ENCODE data around the gene ACBD5.
"Not testable (repeated sequence)": the region's sequence is repeated elsewhere in the genome, so short reads cannot be mapped to it uniquely, and the experiment has no call there.

ACBD5 gene

DNA sequence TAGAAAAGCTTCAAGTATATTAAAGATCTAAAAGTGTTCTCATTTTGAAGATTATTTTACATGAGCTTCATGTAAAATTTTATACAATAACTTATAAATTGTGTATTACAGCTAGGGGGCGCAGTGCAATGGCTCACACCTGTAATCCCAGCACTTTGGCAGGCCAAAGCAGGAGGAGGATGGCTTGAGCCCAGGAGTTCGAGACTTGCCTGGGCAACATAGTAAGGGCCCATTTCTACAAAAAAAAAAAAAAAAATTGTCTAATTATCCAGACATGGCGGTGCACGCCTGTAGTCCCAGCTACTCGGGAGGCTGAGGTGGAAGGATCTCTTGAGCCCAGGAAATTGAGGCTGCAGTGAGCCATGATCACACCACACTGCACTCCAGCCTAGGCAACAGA is 16.6 kb downstream of the ACBD5 start:
- Mint-ChIP-seq H3K36me3 (peaks cover 12% of the 10 kb centered on the region), H3K4me1 (peaks cover 6% of the 10 kb centered on the region), H3K27me3 (no peaks in the 10 kb centered on the region), H3K9me3 (no peaks in the 10 kb centered on the region), H3K27ac (no peak overlapping the region), H3K4me3 (no peak overlapping the region)
- DNase-seq (ENCODE audit: low spot score in 2 of 2) (peak; percentile 30 to 33), ATAC-seq (ENCODE audit: low read depth) (peak; percentile 60)

DNA sequence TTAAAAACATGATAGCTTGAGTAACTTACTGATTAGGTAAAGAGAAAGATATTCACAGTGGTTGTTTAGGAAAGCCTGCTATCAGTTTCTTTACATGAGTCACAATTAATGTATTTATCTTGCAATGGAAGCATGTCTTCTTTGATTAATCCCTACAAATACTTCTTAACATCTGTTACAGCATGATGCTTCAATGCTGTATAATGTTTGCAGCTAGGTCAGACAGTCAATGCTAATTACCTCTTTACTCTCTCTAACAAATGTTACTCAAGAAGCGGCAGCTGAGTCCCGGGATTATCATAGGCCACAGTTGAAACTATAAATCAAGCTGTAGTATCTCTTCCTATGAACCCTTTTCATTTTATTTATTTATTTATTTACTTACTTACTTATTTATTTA is 33.2 kb downstream of the ACBD5 start:
- Mint-ChIP-seq H3K4me1 (no peaks in the 10 kb centered on the region), H3K36me3 (peaks cover 16% of the 10 kb centered on the region), H3K4me3 (no peak overlapping the region), H3K27ac (no peak overlapping the region), H3K9me3 (no peaks in the 10 kb centered on the region), H3K27me3 (no peaks in the 10 kb centered on the region)
- ATAC-seq (ENCODE audit: low read depth) (no peak), DNase-seq (ENCODE audit: low spot score in 2 of 2) (no peak)

DNA sequence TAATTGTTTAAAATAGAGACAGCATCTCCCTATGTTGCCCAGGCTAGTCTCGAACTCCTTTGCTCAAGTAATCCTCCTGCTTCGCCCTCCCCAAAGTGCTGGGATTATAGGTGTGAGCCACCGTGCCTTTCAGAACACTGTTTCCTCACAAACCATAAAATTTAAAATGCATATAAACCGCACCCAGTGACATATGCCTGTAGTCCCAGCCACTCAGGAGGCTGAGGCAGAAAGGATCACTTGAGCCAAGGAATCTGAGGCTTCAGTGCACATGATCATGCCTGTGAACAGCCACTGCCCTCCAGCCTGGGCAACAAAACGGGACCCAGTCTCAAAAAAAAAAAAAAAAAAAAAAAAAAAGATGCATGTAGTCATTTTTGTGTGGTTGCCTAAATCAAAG is 36.8 kb downstream of the ACBD5 start:
- H3K4me1 Mint-ChIP-seq, result no peaks in the 10 kb centered on the region
- no peak overlapping the region for H3K27ac Mint-ChIP-seq
- ATAC-seq (ENCODE audit: low read depth) (no peak), DNase-seq (ENCODE audit: low spot score in 2 of 2) (no peak)
- H3K36me3 Mint-ChIP-seq, result peaks cover 13% of the 10 kb centered on the region
- H3K4me3 Mint-ChIP-seq, result no peak overlapping the region
- no peaks in the 10 kb centered on the region for H3K9me3 Mint-ChIP-seq
- H3K27me3 Mint-ChIP-seq, result no peaks in the 10 kb centered on the region

DNA sequence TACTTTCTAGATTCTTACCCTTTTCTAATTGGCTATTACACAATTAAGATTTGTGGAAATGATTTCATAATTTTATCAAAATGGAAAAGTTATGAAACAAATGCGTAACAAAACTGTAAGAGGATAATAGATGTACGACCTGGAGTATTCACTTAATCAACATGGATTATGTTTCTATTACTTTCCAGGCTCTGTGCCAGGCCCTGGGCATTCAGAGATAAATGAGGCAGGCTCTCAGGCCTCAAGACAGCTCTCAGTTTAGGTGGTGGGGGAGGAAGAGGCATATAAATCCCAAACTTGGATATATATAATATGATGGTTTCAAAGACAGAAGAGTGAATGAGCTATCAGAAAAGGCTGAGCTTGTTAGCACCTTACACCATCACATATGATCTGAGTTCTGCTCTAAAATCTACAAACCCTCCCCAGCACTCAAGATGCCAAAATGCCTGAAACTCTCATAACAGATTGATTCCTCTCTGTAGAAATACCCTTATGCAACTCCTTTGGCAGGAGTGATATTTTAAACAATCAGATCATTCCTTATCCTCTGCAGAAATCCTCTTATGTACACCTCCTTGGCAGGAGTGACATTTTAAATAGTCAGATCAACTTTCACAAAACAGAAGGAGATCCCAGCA is 42.5 kb downstream of the ACBD5 start:
- DNase-seq (ENCODE audit: low spot score in 2 of 2) (no peak), ATAC-seq (ENCODE audit: low read depth) (no peak)
- no peaks in the 10 kb centered on the region for H3K4me1 Mint-ChIP-seq
- H3K36me3 Mint-ChIP-seq, result peaks cover 14% of the 10 kb centered on the region
- H3K4me3 Mint-ChIP-seq, result no peak overlapping the region
- no peaks in the 10 kb centered on the region for H3K9me3 Mint-ChIP-seq
- no peaks in the 10 kb centered on the region for H3K27me3 Mint-ChIP-seq
- H3K27ac Mint-ChIP-seq, result no peak overlapping the region

DNA sequence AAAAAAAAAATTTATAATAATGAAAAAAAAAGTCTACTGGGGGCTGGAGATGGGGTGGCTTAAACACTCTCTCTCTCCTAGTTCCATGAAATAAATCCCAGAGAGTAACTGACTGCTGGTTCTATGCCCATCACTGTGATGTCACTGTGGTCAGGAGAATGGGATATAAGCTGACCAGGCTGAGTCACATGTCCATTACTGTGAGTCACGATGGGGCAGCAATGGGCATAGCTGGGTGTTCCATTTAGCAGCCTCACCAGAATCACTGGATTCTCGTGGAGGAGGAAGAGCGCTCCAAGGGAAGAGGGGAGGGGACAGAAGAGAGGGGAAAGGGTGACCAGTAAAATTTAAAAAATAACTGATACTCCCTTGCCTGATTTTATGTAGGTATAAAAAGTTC is 48.3 kb downstream of the ACBD5 start:
- Mint-ChIP-seq H3K4me3 (no peak overlapping the region), H3K4me1 (no peaks in the 10 kb centered on the region), H3K27me3 (no peaks in the 10 kb centered on the region), H3K36me3 (peaks cover 4% of the 10 kb centered on the region), H3K9me3 (no peaks in the 10 kb centered on the region), H3K27ac (no peak overlapping the region)
- DNase-seq (ENCODE audit: low spot score in 2 of 2), result no peak
- ATAC-seq (ENCODE audit: low read depth), result no peak

- Mint-ChIP-seq H3K4me1 (no peaks in the 10 kb centered on the region), H3K4me3 (no peak overlapping the region), H3K9me3 (no peaks in the 10 kb centered on the region), H3K27me3 (no peaks in the 10 kb centered on the region), H3K36me3 (peaks cover 1% of the 10 kb centered on the region), H3K27ac (no peak overlapping the region)
- DNase-seq (ENCODE audit: low spot score in 2 of 2) (no peak), ATAC-seq (ENCODE audit: low read depth) (no peak)
Observed at GRCh38 chr10:27190508-27190907, 50.1 kb downstream of the ACBD5 start.

DNA sequence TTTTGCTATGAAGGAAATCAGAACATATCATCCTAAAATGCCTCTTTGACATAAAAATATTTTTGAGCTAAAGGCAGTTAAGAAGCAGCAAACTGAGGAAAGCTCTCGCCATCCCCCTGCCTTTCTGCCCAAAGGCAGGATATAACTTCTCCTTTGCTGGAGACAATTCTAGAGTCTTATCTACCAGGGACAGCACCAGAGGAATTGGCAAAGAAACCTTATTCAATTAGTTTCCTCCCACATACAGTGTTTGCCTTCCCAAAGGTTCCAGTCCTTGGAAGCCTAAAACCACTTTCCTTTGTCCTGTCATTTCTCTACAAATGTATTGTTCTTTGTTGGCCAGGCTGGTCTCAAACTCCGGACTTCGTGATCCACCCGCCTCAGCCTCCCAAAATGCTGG is 51.7 kb downstream of the ACBD5 start:
- Mint-ChIP-seq H3K4me3 (no peak overlapping the region), H3K36me3 (peaks cover 9% of the 10 kb centered on the region)
- no peak for ATAC-seq (ENCODE audit: low read depth)

DNA sequence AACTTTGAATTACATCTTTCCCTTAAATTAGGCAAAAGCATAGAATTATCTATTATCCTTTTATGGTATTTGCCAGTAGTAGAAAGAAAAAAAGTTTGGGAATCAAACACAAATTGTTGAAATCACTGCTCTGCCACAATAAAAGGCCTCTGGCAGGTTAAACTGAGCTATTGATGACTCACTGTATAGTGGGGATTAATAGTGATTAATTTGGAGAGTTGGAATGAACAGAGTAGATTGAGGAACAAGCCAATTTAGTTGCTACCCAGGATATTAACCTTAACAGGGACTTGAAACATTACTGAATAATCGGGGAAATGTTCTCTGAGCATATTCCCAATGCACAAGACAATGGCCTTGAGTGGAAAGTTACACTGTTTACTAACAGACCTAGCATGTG is 52.3 kb downstream of the ACBD5 start:
- ATAC-seq (ENCODE audit: low read depth) (no peak), DNase-seq (ENCODE audit: low spot score in 2 of 2) (no peak)
- Mint-ChIP-seq H3K4me3 (no peak overlapping the region), H3K27ac (no peak overlapping the region), H3K9me3 (no peaks in the 10 kb centered on the region), H3K36me3 (peaks cover 9% of the 10 kb centered on the region), H3K4me1 (no peaks in the 10 kb centered on the region), H3K27me3 (no peaks in the 10 kb centered on the region)

More for the DNA sequence above, 51.7 kb downstream of the ACBD5 start:
- Mint-ChIP-seq H3K9me3 (no peaks in the 10 kb centered on the region), H3K27ac (no peak overlapping the region), H3K4me1 (no peaks in the 10 kb centered on the region), H3K27me3 (no peaks in the 10 kb centered on the region)
- DNase-seq (ENCODE audit: low spot score in 2 of 2), result no peak

- DNase-seq (ENCODE audit: low spot score in 2 of 2), result no peak
- H3K27me3 Mint-ChIP-seq, result no peaks in the 10 kb centered on the region
- H3K36me3 Mint-ChIP-seq, result peaks cover 12% of the 10 kb centered on the region
- no peak overlapping the region for H3K4me3 Mint-ChIP-seq
- peaks cover 3% of the 10 kb centered on the region for H3K4me1 Mint-ChIP-seq
- H3K9me3 Mint-ChIP-seq, result no peaks in the 10 kb centered on the region
- no peak for ATAC-seq (ENCODE audit: low read depth)
- no peak overlapping the region for H3K27ac Mint-ChIP-seq
Observed at GRCh38 chr10:27169849-27170248, 70.7 kb downstream of the ACBD5 start.

DNA sequence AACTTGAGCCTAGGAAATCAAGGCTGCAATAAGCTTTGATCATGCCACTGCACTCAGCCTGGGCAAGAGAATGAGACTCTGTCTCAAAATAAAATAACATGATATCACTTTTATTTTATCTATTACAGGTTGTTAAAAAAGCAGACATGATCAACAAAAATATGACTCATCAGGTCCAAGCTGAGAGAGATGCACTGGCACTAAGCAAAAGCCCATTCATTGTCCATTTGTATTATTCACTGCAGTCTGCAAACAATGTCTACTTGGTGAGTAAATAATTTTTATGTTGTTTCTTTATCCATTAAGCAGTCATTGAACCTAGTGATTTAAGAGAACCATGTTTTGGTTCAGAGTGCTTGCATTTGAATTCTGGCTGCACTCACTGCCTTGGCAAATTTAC is 82.2 kb downstream of the ACBD5 start:
- no peak for ATAC-seq (ENCODE audit: low read depth)
- H3K36me3 Mint-ChIP-seq, result peaks cover 12% of the 10 kb centered on the region
- H3K9me3 Mint-ChIP-seq, result no peaks in the 10 kb centered on the region
- peaks cover 16% of the 10 kb centered on the region for H3K4me1 Mint-ChIP-seq
- no peak overlapping the region for H3K27ac Mint-ChIP-seq
- no peaks in the 10 kb centered on the region for H3K27me3 Mint-ChIP-seq
- no peak for DNase-seq (ENCODE audit: low spot score in 2 of 2)
- no peak overlapping the region for H3K4me3 Mint-ChIP-seq

DNA sequence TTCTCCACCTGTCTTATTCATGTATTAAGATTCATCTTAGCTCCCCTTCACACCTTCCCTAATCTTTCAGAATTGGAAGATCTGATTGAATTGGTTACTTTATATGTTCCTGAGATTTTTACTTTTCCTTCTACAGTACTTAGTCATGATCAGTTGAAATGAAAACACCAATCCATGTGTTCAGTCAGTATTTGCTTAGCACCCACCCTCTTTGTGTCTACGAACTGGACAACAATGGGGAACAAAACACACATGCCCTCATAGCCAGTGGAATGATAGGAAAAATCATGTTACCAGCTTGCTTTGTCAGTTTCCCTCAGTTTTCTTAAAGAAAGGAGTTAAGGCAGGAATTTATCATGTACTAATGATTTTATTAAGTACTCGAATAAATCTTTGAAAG is 83.4 kb downstream of the ACBD5 start:
- no peaks in the 10 kb centered on the region for H3K9me3 Mint-ChIP-seq
- no peak for DNase-seq (ENCODE audit: low spot score in 2 of 2)
- peaks cover 17% of the 10 kb centered on the region for H3K36me3 Mint-ChIP-seq
- H3K4me1 Mint-ChIP-seq, result peaks cover 26% of the 10 kb centered on the region
- no peak for ATAC-seq (ENCODE audit: low read depth)
- no peaks in the 10 kb centered on the region for H3K27me3 Mint-ChIP-seq
- peak overlapping the region; percentile 100 for H3K27ac Mint-ChIP-seq
- peak overlapping the region; percentile 74 for H3K4me3 Mint-ChIP-seq

DNA sequence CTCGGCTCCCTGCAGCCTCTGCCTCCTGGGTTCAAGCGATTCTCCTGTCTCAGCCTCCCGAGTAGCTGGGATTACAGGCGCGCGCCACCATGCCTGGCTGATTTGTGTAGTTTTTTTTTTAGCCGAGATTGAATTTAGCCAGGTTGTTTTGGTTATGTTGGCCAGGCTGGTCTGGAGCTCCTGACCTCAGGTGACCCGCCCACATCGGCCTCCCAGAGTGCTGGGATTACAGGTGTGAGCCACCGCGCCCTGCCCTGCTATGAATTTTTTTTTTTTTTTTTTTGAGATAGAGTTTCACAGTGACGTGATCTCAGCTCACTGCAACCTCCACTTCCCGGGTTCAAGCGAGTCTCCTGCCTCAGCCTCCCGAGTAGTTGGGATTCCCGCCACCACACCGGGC is 84.0 kb downstream of the ACBD5 start:
- not testable (repeated sequence) for H3K9me3 Mint-ChIP-seq; DNase-seq (ENCODE audit: low spot score in 2 of 2); ATAC-seq (ENCODE audit: low read depth); H3K27me3 Mint-ChIP-seq
- Mint-ChIP-seq H3K4me3 (peak overlapping the region; percentile 94), H3K36me3 (peaks cover 19% of the 10 kb centered on the region), H3K4me1 (peaks cover 27% of the 10 kb centered on the region), H3K27ac (peak overlapping the region; percentile 100)

DNA sequence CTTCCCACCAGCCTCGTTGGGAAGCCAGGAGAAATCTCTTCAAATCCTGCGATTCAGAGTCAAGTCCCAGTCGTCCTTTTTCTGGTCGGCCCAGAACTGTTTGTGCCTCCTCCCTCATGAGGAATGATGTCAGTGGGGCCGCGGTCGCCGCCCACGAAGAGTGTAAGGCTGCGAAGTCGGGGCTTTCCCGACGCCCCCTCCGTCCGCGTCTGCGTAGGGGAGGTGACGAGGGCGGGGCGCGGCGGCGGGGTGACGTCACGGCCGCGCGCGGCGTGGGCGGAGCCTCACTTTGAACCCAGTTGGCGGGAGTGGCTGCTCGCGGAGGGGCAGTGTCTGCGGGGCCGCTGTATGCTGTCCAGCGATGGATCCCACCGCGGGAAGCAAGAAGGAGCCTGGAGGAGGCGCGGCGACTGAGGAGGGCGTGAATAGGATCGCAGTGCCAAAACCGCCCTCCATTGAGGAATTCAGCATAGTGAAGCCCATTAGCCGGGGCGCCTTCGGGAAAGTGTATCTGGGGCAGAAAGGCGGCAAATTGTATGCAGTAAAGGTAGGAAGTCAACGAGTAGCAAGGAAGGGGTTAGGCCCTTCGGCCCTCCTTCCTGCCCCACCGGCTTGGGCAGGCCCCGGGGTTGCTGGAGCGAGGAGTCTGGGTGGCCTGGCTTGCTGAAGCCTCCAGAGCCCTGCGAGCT is 85.4 kb downstream of the ACBD5 start, which contains the start of gene MASTL:
TSS of gene MASTL (plus strand) at position 287 of the 689 bp plus-strand sequence. CDS start at position 362, 75 bp downstream.
- H3K9me3 Mint-ChIP-seq, result no peaks in the 10 kb centered on the region
- peak within 1 kb of the TSS; percentile 100 for H3K27ac Mint-ChIP-seq
- peak; percentile 95 to 97 for DNase-seq (ENCODE audit: low spot score in 2 of 2)
- H3K27me3 Mint-ChIP-seq, result no peaks in the 10 kb centered on the region
- H3K4me1 Mint-ChIP-seq, result peaks cover 29% of the 10 kb centered on the region
- H3K36me3 Mint-ChIP-seq, result peaks cover 19% of the 10 kb centered on the region
- ATAC-seq (ENCODE audit: low read depth), result peak; percentile 81
- peak within 1 kb of the TSS; percentile 94 for H3K4me3 Mint-ChIP-seq

DNA sequence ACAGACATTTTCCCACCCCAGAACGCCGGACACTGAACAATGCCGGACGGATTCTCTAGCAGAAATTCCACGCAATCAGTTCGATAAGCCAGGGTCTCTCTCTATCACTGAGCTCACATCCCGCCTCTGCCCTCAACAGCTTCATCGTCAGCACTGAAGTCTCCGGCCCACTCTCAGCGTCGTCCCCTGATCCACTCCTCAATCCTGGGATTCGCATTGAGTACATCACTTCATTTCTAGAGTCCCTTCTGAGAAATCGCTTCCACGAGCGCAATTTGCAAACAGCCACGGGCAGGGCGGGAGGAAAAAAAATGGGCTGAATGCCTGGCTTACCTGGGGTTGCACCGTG is 86.8 kb downstream of the ACBD5 start:
- no peaks in the 10 kb centered on the region for H3K9me3 Mint-ChIP-seq
- no peak for DNase-seq (ENCODE audit: low spot score in 2 of 2)
- H3K36me3 Mint-ChIP-seq, result peaks cover 18% of the 10 kb centered on the region
- peak overlapping the region; percentile 94 for H3K4me3 Mint-ChIP-seq
- peak overlapping the region; percentile 100 for H3K27ac Mint-ChIP-seq
- peaks cover 30% of the 10 kb centered on the region for H3K4me1 Mint-ChIP-seq
- H3K27me3 Mint-ChIP-seq, result no peaks in the 10 kb centered on the region
- peak; percentile 0 for ATAC-seq (ENCODE audit: low read depth)

DNA sequence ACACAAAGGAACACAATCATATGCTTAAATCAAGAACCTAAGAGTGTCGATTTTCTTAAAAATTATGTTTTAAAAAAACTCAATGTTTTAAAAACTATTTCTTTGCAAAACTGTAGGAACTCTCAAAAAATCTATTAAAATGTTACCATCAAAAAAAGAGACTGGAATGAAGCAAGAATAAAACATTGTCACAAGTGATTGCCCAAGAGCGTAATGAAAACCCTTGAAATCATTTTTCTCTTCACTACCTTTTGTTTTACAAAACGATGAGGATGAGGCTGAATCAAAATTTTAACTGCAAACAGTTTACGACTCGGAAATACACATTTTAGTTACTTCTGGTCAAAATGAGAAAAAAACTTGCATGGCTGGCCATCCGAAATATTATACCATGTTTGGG is 87.3 kb downstream of the ACBD5 start:
- Mint-ChIP-seq H3K4me1 (peaks cover 30% of the 10 kb centered on the region), H3K36me3 (peaks cover 19% of the 10 kb centered on the region), H3K27me3 (no peaks in the 10 kb centered on the region), H3K27ac (peak overlapping the region; percentile 100), H3K4me3 (peak overlapping the region; percentile 94), H3K9me3 (no peaks in the 10 kb centered on the region)
- ATAC-seq (ENCODE audit: low read depth) (no peak), DNase-seq (ENCODE audit: low spot score in 2 of 2) (no peak)
